H1 (cell line): ENCODE measurements around the gene AAGAB. TPM values are rescaled to one million over a fixed set of nuclear protein-coding genes. Genes with fewer than 3 reads are reported as not detected.

Experiments
- CTCF ChIA-PET: fragments of 300-600 bp; sonication (Branson Sonifier 250); formaldehyde crosslinking; loops from one replicate; lab custom pipeline; 2021; ENCODE audit not compliant: partially characterized antibody; lab: Charles Lee
- POLR2A ChIA-PET: fragments of 300-600 bp; sonication (Branson Sonifier 250); formaldehyde crosslinking; loops from one replicate; lab custom pipeline; 2021; ENCODE audit warnings: inconsistent platforms; ENCODE audit not compliant: partially characterized antibody; lab: Charles Lee
- DNase-seq, 2 experiments: peaks; one replicate each; pipeline versions ENCODE4 v3.0.0 to v3.0.0-alpha.2; 2010 to 2022; ENCODE audit warnings: low spot score in 2 of 2, low read depth in 1 of 2, mixed read lengths in 1 of 2
- FAIRE-seq: peaks from 2 replicates; lab custom pipeline; 2011; peaks lifted over from hg19 to GRCh38; lab: Jason Lieb, UNC
- H2AFZ ChIP-seq: 2 replicates; pipeline ENCODE4 v1.8.1; 2012; ENCODE audit warnings: low read length, inconsistent platforms
- H2AK5ac ChIP-seq: 2 replicates; pipeline ENCODE4 v1.6.1; 2013; ENCODE audit warnings: low read depth, low read length
- H2BK120ac ChIP-seq: replicated peaks from 2 replicates; pipeline ENCODE3; 2013; ENCODE audit warnings: low read depth, low read length, inconsistent platforms
- H2BK12ac ChIP-seq: 2 replicates; pipeline ENCODE4 v1.6.1; 2013; ENCODE audit warnings: low read depth, low read length
- H2BK15ac ChIP-seq: 2 replicates; pipeline ENCODE4 v1.6.1; 2013; ENCODE audit warnings: low read length
- H2BK20ac ChIP-seq: 2 replicates; pipeline ENCODE4 v1.6.1; 2013; ENCODE audit warnings: low read length
- H2BK5ac ChIP-seq: 2 replicates; pipeline ENCODE4 v1.6.1; 2013; ENCODE audit warnings: low read depth, low read length
- H3K14ac ChIP-seq: 2 replicates; pipeline ENCODE4 v1.6.1; 2013; ENCODE audit warnings: inconsistent platforms; ENCODE audit not compliant: insufficient read length
- H3K18ac ChIP-seq: 2 replicates; pipeline ENCODE4 v1.6.1; 2013; ENCODE audit warnings: low read length; ENCODE audit errors: extremely low read depth
- H3K23ac ChIP-seq: 2 replicates; pipeline ENCODE4 v1.6.1; 2013; ENCODE audit warnings: inconsistent platforms; ENCODE audit not compliant: insufficient read length
- H3K23me2 ChIP-seq: 2 replicates; pipeline ENCODE4 v1.6.1; 2013; ENCODE audit warnings: low read depth, low read length
- H3K27ac ChIP-seq: 2 replicates; pipeline ENCODE4 v1.6.1; 2011; ENCODE audit warnings: low read depth, low read length, inconsistent platforms
- H3K27me3 ChIP-seq, 4 experiments: replicated peaks in 1 of 4; 1 replicate in 1 of 4; 2 replicates in 3 of 4; pipeline versions ENCODE4 v1.6.1 to v1.8.1; 2011 to 2013; ENCODE audit warnings: low read length in 3 of 4, mild to moderate bottlenecking in 3 of 4, inconsistent platforms in 2 of 4, mixed read lengths in 2 of 4, moderate library complexity in 1 of 4; ENCODE audit not compliant: control insufficient read depth in 3 of 4, insufficient read depth in 3 of 4; ENCODE audit errors: extremely low read depth in 1 of 4
- H3K36me3 ChIP-seq, 4 experiments: 2 replicates each; pipeline versions ENCODE4 v1.6.1 to v1.8.1; 2011 to 2013; ENCODE audit warnings: mild to moderate bottlenecking in 4 of 4, low read length in 3 of 4, moderate library complexity in 2 of 4, control low read depth in 1 of 4, inconsistent platforms in 1 of 4; ENCODE audit not compliant: insufficient read depth in 4 of 4, control insufficient read depth in 2 of 4
- H3K4ac ChIP-seq: replicated peaks from 2 replicates; pipeline ENCODE3; 2013; ENCODE audit warnings: low read length, low read depth, mixed read lengths, inconsistent platforms; ENCODE audit not compliant: insufficient read length
- H3K4me1 ChIP-seq, 4 experiments: replicated peaks in 1 of 4; 1 replicate in 1 of 4; 2 replicates in 3 of 4; pipeline versions ENCODE4 v1.6.1 to v1.8.1; 2011 to 2013; ENCODE audit warnings: low read length in 3 of 4, inconsistent platforms in 2 of 4, mixed read lengths in 1 of 4; ENCODE audit not compliant: insufficient read depth in 4 of 4, control insufficient read depth in 3 of 4
- H3K4me2 ChIP-seq, 2 experiments: 2 replicates each; pipeline versions ENCODE4 v1.6.1 to v1.8.1; 2011 to 2013; ENCODE audit warnings: low read depth in 2 of 2, low read length in 2 of 2, control low read depth in 1 of 2, inconsistent platforms in 1 of 2, mild to moderate bottlenecking in 1 of 2; ENCODE audit not compliant: insufficient read depth in 1 of 2
- H3K4me3 ChIP-seq, 4 experiments: fragments of 200-600, 300-600 bp in 1 of 4; sonication (generic), shearing (Covaris generic), sonication (Bioruptor Twin) in 1 of 4; 2 replicates each; pipeline versions ENCODE4 v1.5.1 to v1.8.1; 2011 to 2016; ENCODE audit warnings: low read length in 4 of 4, low read depth in 3 of 4, control low read depth in 2 of 4, inconsistent platforms in 2 of 4, mild to moderate bottlenecking in 2 of 4, mixed read lengths in 1 of 4, moderate library complexity in 1 of 4; ENCODE audit not compliant: insufficient read depth in 2 of 4; ENCODE audit errors: extremely low read depth in 1 of 4
- H3K56ac ChIP-seq: replicated peaks from 2 replicates; pipeline ENCODE3; 2013; ENCODE audit warnings: low read depth, mild to moderate bottlenecking, mixed read lengths, low read length, inconsistent platforms; ENCODE audit not compliant: insufficient read length
- H3K79me1 ChIP-seq: 2 replicates; pipeline ENCODE4 v1.6.1; 2013; ENCODE audit warnings: low read depth, low read length, control low read depth
- H3K79me2 ChIP-seq, 2 experiments: 2 replicates each; pipeline versions ENCODE4 v1.6.1 to v1.8.1; 2012 to 2013; ENCODE audit warnings: low read length in 2 of 2, mild to moderate bottlenecking in 2 of 2, inconsistent platforms in 1 of 2; ENCODE audit not compliant: insufficient read depth in 2 of 2, control insufficient read depth in 1 of 2
- H3K9ac ChIP-seq, 4 experiments: replicated peaks in 1 of 4; 1 replicate in 1 of 4; 2 replicates in 3 of 4; pipeline versions ENCODE4 v1.6.1 to v1.8.1; 2011 to 2013; ENCODE audit warnings: low read depth in 3 of 4, low read length in 3 of 4, control low read depth in 2 of 4, mild to moderate bottlenecking in 2 of 4, moderate library complexity in 2 of 4, inconsistent platforms in 1 of 4; ENCODE audit errors: extremely low read depth in 1 of 4
- H3K9me3 ChIP-seq, 2 experiments: 2 replicates each; pipeline versions ENCODE4 v1.6.1 to v1.8.1; 2012 to 2013; ENCODE audit warnings: mild to moderate bottlenecking in 2 of 2, moderate library complexity in 2 of 2, control low read depth in 1 of 2, inconsistent platforms in 1 of 2, low read depth in 1 of 2, low read length in 1 of 2, mixed read lengths in 1 of 2; ENCODE audit not compliant: insufficient read depth in 2 of 2
- H4K20me1 ChIP-seq, 2 experiments: replicated peaks in 1 of 2; 2 replicates each; pipeline versions ENCODE3 to v1.8.1; 2011 to 2013; ENCODE audit warnings: inconsistent platforms in 2 of 2, low read length in 2 of 2, mild to moderate bottlenecking in 1 of 2; ENCODE audit not compliant: insufficient read depth in 2 of 2, control insufficient read depth in 1 of 2
- H4K5ac ChIP-seq: 2 replicates; pipeline ENCODE4 v1.6.1; 2013; ENCODE audit warnings: low read length, low read depth, mixed read lengths, inconsistent platforms; ENCODE audit not compliant: insufficient read length
- H4K8ac ChIP-seq: 2 replicates; pipeline ENCODE4 v1.8.0; 2013; ENCODE audit warnings: mild to moderate bottlenecking, moderate library complexity, low read length, inconsistent platforms; ENCODE audit not compliant: insufficient read depth; ENCODE audit errors: extremely low read depth
- H4K91ac ChIP-seq: replicated peaks from 2 replicates; pipeline ENCODE3; 2013; ENCODE audit warnings: low read length, mixed read lengths, inconsistent platforms; ENCODE audit not compliant: insufficient read length
- WGBS, 2 experiments: shearing (Covaris generic) in 1 of 2; methylation state at CpG; one replicate each; pipeline versions ENCODE4 v1.1.6 to v1.1.7; 2013 to 2015; ENCODE audit warnings: low lambda C conversion rate in 2 of 2, mixed read lengths in 2 of 2, inconsistent platforms in 1 of 2, low coverage in 1 of 2, missing lambda C conversion rate in 1 of 2; ENCODE audit not compliant: insufficient replicate concordance in 2 of 2, insufficient coverage in 1 of 2, insufficient read length in 1 of 2; ENCODE audit errors: extremely low coverage in 1 of 2, missing lambda C conversion rate in 1 of 2; 5-methylcytosine and 5-hydroxymethylcytosine counted together
- polyA plus RNA-seq, 7 experiments: library from polyadenylated mRNA; depleted of rRNA in 3 of 7; stranded (reverse) in 5 of 7; unstranded in 2 of 7; fragments of >200 nt in 5 of 7; fragments of 200-250 nt in 2 of 7; gene quantifications; 1 replicate in 5 of 7; 2 replicates in 1 of 7; 4 replicates in 1 of 7; pipeline versions ENCODE4 v1.2.1 to v1.2.3, GENCODE V29; 2011 to 2013; ENCODE audit warnings: missing spikeins in 2 of 7, mixed read lengths in 2 of 7
- total RNA-seq: library from RNA; stranded (reverse); fragmentation: NEBNext Ultra II Directional; extraction: Animal tissue kit (Norgen Biotek cat#: 25700); gene quantifications from 2 replicates; pipeline ENCODE4 v1.2.1, GENCODE V29; 2021

AAGAB gene
- total and polyA plus RNA-seq, 2 of the 8 experiments (the other 6 are each of a cell fraction or from before 2014, with no cell fraction given) = 20.1 to 45.9 TPM

DNA sequence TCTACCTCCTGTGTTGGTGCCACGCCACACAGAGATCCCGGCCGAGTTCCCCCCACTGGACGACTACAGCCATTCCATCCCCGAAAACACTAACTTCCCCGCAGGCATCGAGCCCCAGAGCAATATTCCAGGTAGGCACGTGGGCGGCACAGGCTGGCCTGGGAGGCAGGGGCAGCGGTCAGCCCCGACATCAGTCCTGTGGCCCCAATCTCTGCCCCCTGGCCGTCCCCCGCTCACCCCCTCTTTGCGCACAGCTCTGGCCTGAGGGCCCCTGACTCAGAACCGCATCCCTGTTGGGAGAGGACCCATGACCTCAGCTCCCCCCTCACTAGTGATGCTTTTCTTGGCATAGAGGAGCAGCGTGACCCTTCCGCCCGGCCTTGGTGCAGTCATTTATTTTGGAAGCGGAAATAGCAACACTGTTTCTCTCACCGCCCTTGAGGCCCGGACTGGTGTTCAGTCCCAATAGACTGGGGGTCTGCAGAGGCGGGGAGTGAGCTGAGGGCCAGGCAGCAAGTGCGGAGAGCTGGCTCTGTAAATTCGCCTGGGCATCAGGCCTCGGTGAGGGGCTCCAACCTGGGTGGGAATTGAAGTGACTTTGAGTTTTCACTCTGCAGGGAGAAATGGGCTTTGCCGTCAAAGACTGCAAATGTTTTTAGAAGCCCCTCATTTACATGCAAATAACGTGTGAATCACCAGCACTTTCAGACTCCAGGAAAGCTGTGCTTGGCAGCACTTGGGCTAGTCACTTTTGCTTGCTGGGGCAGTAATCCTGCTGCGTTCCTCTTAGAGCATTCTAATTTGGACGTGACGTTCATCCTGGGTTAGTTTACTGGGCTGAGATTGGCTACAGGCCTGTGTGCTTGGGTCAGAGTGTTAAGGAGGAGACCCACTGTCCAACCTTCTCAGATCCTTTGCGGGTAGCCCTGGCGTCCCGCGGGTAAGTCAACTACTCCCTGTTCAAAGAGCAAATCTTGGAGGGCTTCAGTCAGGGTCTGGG lies 88.9 kb downstream of the AAGAB start:
- Histone ChIP-seq H2BK5ac (peak overlapping the region; percentile 19), H4K20me1 (no peaks in the 10 kb centered on the region), H3K9ac (no peak overlapping the region; a peak in 1 of 7 replicates), H3K18ac (peak overlapping the region; percentile 90), H2BK120ac (no peak overlapping the region), H3K36me3 (no peaks in the 10 kb centered on the region), H3K79me1 (peaks cover 7% of the 10 kb centered on the region), H3K4me2 (peak overlapping the region; percentile 60 to 75), H2BK12ac (peak overlapping the region; percentile 94), H3K23ac (no peak overlapping the region), H3K27ac (no peak overlapping the region; the same call in 1 of the 2 replicates), H3K14ac (no peak overlapping the region), H3K27me3 (peaks cover 0 to 2% (median 0%) of the 10 kb centered on the region in 4 experiments; a peak in 1 of 7 replicates), H3K56ac (no peak overlapping the region), H2BK15ac (peak overlapping the region; percentile 85; the same call in 1 of the 2 replicates), H2BK20ac (peak overlapping the region; percentile 95; the same call in 1 of the 2 replicates), H2AK5ac (peak overlapping the region; percentile 72; the same call in 1 of the 2 replicates), H3K9me3 (no peaks in the 10 kb centered on the region), H3K4me3 (peak overlapping the region in 3 of 4 experiments; percentile 5 to 30 (median 11); a peak in 3 of 8 replicates), H3K4ac (no peak overlapping the region), H4K91ac (peak overlapping the region; percentile 72), H2AFZ (no peak overlapping the region), H3K23me2 (peaks cover 3% of the 10 kb centered on the region; the same call in 1 of the 2 replicates), H4K5ac (no peak overlapping the region), H4K8ac (no peak overlapping the region), H3K4me1 (peaks cover 15 to 31% (median 22%) of the 10 kb centered on the region in 4 experiments), H3K79me2 (no peaks in the 10 kb centered on the region)
- POLR2A ChIA-PET = interaction anchor here (1.0 to 1.4 kb wide), 5 partner anchors 10 to 135 kb away, joined by 3 to 6 read pairs (median 3); no protein-coding TSS in a partner anchor
- 26% methylated on average over 31 of the region's 34 CpGs; no CpG with 5 or more reads in 1 of the 2 experiments for WGBS, 2 experiments
- CTCF ChIA-PET = interaction anchor here (0.6 to 3.0 kb wide), 19 partner anchors 10 to 369 kb away, joined by 3 to 12 read pairs (median 4); no protein-coding TSS in a partner anchor
- DNase-seq (peak; percentile 69 to 80), FAIRE-seq (peak; percentile 84)
